ENCODE measurements around the gene GAS2L3. TPM values are rescaled to one million over a fixed set of nuclear protein-coding genes. Genes with fewer than 3 reads are reported as not detected.

Gene GAS2L3
- total and polyA plus RNA-seq, 2 of the 13 experiments (the other 11 are each of a cell fraction or from before 2014, with no cell fraction given), result 7.0 to 20.8 TPM

DNA sequence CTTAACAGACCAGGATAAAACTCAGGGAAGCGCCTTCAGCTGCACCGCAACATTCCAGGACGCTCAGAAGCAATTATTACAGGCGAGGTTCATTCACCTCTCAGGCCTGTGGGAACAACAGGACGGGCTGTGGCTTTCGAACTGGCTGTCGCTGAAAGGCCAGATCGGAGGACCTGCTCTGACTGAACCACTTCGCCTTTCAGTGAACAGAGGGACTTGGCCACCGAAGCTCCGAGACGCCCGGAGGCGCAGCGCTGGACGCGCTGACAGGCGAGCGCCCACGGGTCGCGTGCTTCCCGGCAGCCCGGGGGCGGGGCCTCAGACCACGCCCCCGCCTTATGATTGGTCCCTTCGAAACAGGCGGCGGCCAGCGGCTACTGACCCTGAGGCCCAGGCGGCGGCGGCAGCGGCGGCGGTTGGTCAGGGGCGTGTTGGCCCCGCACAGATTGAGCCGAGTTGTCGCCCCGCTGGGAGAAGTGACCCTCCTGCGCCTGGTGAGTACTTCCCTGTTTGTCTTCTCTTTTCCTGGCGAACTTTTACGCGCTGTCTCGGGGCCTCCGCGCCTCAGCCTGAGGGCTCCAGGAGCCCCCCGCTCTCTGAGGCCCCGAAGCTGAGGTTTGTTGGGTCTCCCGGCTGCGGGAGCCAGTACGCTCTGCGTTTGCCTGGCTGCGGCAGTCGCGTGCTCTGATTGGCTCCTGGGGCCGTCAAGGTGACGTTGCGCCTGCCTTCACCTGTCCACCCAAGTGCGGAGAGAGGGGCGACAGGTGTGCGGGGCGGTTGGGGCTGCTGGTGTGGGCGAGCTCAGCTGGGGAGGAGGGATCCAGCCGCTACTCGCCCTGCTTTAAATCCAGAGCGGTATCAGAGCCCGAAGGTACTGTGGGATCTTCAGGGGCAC is at the start of gene GAS2L3 (continued):
- no peak for TF ChIP-seq DNMT3B (CRISPR knock-in tag; conservative IDR thresholded peaks at IDR 0.05)
- TF ChIP-seq SP4 (CRISPR knock-in tag; IDR thresholded peaks at IDR 0.05), result peak; percentile 98
- TF ChIP-seq ZSCAN9 (CRISPR knock-in tag; IDR thresholded peaks at IDR 0.05; ENCODE audit: borderline replicate concordance), result 0 out of 2 replicates have a peak, but pooled peaks have one; percentile 52
- peak; percentile 13; the same call in 1 of the 2 replicates for TF ChIP-seq SOX5 (CRISPR knock-in tag; IDR thresholded peaks at IDR 0.05; ENCODE audit: borderline replicate concordance)
- TF ChIP-seq ZNF33B (CRISPR knock-in tag; IDR thresholded peaks at IDR 0.05), result peak; percentile 87
- TF ChIP-seq ZNF510 (CRISPR knock-in tag; IDR thresholded peaks at IDR 0.05; ENCODE audit: low read depth), result peak; percentile 77; the same call in 1 of the 2 replicates
- TF ChIP-seq ZNF552 (CRISPR knock-in tag; IDR thresholded peaks at IDR 0.05; ENCODE audit: borderline replicate concordance), result 0 out of 2 replicates have a peak, but pooled peaks have one; percentile 42
- peak; percentile 96 for TF ChIP-seq ZNF547 (CRISPR knock-in tag; IDR thresholded peaks at IDR 0.05)
- TF ChIP-seq REXO4 (CRISPR knock-in tag; IDR thresholded peaks at IDR 0.05; ENCODE audit: borderline replicate concordance), result peak; percentile 84; the same call in 1 of the 2 replicates
- 0 out of 2 replicates have a peak, but pooled peaks have one; percentile 82 for TF ChIP-seq ZNF766 (CRISPR knock-in tag; IDR thresholded peaks at IDR 0.05; ENCODE audit: borderline replicate concordance)
- peak; percentile 77 for TF ChIP-seq IRX3 (CRISPR knock-in tag; IDR thresholded peaks at IDR 0.05; ENCODE audit: borderline replicate concordance, low read depth)
- TF ChIP-seq, protein P1, sequence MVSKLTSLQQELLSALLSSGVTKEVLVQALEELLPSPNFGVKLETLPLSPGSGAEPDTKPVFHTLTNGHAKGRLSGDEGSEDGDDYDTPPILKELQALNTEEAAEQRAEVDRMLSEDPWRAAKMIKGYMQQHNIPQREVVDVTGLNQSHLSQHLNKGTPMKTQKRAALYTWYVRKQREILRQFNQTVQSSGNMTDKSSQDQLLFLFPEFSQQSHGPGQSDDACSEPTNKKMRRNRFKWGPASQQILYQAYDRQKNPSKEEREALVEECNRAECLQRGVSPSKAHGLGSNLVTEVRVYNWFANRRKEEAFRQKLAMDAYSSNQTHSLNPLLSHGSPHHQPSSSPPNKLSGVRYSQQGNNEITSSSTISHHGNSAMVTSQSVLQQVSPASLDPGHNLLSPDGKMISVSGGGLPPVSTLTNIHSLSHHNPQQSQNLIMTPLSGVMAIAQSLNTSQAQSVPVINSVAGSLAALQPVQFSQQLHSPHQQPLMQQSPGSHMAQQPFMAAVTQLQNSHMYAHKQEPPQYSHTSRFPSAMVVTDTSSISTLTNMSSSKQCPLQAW (CRISPR knock-in tag; IDR thresholded peaks at IDR 0.05), result peak; percentile 80
- TF ChIP-seq, protein P2, sequence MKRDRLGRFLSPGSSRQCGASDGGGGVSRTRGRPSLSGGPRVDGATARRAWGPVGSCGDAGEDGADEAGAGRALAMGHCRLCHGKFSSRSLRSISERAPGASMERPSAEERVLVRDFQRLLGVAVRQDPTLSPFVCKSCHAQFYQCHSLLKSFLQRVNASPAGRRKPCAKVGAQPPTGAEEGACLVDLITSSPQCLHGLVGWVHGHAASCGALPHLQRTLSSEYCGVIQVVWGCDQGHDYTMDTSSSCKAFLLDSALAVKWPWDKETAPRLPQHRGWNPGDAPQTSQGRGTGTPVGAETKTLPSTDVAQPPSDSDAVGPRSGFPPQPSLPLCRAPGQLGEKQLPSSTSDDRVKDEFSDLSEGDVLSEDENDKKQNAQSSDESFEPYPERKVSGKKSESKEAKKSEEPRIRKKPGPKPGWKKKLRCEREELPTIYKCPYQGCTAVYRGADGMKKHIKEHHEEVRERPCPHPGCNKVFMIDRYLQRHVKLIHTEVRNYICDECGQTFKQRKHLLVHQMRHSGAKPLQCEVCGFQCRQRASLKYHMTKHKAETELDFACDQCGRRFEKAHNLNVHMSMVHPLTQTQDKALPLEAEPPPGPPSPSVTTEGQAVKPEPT (CRISPR knock-in tag; IDR thresholded peaks at IDR 0.05; ENCODE audit: low read depth), result 0 out of 2 replicates have a peak, but pooled peaks have one; percentile 38
- no peak for TF ChIP-seq AHR (CRISPR knock-in tag; IDR thresholded peaks at IDR 0.05)
- TF ChIP-seq ZNF451 (CRISPR knock-in tag; IDR thresholded peaks at IDR 0.05), result peak; percentile 95; the same call in 1 of the 2 replicates
- TF ChIP-seq ZNF446 (CRISPR knock-in tag; IDR thresholded peaks at IDR 0.05), result no peak
- TF ChIP-seq, protein P3, sequence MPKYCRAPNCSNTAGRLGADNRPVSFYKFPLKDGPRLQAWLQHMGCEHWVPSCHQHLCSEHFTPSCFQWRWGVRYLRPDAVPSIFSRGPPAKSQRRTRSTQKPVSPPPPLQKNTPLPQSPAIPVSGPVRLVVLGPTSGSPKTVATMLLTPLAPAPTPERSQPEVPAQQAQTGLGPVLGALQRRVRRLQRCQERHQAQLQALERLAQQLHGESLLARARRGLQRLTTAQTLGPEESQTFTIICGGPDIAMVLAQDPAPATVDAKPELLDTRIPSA (CRISPR knock-in tag; IDR thresholded peaks at IDR 0.05; ENCODE audit: borderline replicate concordance), result peak; percentile 76
- peak; percentile 48; the same call in 1 of the 2 replicates for TF ChIP-seq MEF2D (CRISPR knock-in tag; IDR thresholded peaks at IDR 0.05)
- TF ChIP-seq, protein P4, sequence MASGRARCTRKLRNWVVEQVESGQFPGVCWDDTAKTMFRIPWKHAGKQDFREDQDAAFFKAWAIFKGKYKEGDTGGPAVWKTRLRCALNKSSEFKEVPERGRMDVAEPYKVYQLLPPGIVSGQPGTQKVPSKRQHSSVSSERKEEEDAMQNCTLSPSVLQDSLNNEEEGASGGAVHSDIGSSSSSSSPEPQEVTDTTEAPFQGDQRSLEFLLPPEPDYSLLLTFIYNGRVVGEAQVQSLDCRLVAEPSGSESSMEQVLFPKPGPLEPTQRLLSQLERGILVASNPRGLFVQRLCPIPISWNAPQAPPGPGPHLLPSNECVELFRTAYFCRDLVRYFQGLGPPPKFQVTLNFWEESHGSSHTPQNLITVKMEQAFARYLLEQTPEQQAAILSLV (CRISPR knock-in tag; IDR thresholded peaks at IDR 0.05; ENCODE audit: borderline replicate concordance), result peak; percentile 89; the same call in 1 of the 2 replicates
- TF ChIP-seq, protein P5, sequence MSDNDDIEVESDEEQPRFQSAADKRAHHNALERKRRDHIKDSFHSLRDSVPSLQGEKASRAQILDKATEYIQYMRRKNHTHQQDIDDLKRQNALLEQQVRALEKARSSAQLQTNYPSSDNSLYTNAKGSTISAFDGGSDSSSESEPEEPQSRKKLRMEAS (IDR thresholded peaks at IDR 0.05), result peak; percentile 93
- TF ChIP-seq, protein P6, sequence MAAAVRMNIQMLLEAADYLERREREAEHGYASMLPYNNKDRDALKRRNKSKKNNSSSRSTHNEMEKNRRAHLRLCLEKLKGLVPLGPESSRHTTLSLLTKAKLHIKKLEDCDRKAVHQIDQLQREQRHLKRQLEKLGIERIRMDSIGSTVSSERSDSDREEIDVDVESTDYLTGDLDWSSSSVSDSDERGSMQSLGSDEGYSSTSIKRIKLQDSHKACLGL (CRISPR knock-in tag; IDR thresholded peaks at IDR 0.05), result peak; percentile 86; the same call in 1 of the 2 replicates
- TF ChIP-seq PRMT3 (CRISPR knock-in tag; IDR thresholded peaks at IDR 0.05; ENCODE audit: borderline replicate concordance, low read depth), result peak; percentile 58; the same call in 1 of the 2 replicates
